ENCODE results near the gene INTS12. TPM values are rescaled to one million over a fixed set of nuclear protein-coding genes. Genes with fewer than 3 reads are reported as not detected.

The INTS12 gene
- total and polyA plus RNA-seq, 10 of the 15 experiments (the other 5 are each of a cell fraction or from before 2014, with no cell fraction given), result 24.2 to 52.4 (median 37.3) TPM

- no peak overlapping the region for H3K4me3 ChIP-seq
- in situ Hi-C loops (cut with MboI) (no loop called here), intact Hi-C loops (cut with micrococcal nuclease; ENCODE audit: unreplicated experiment) (no loop called here)
- SMC1A ChIA-PET (ENCODE audit: uncharacterized antibody, unreplicated experiment), result interaction anchor here (0.8 to 2.8 kb wide), 3 partner anchors 38 to 156 kb away, joined by 3 to 12 read pairs (median 3); no protein-coding TSS in a partner anchor
- no peaks in the 10 kb centered on the region for H3K4me1 ChIP-seq (ENCODE audit: control insufficient read depth, insufficient read depth, low read length)
- no peak overlapping the region for H3K27ac ChIP-seq (ENCODE audit: control insufficient read depth, insufficient read depth)
- H3K27me3 ChIP-seq (replicated peaks in 1 of 2; ENCODE audit: control insufficient read depth in 2 of 2, insufficient read depth in 2 of 2, low read length in 1 of 2), result no peaks in the 10 kb centered on the region
- TF ChIP-seq WRNIP1 (IDR thresholded peaks at IDR 0.05; ENCODE audit: borderline replicate concordance, low read depth, low read length), result no peak
- no peak for TF ChIP-seq HDAC2 (IDR thresholded peaks at IDR 0.05)
- no peak for TF ChIP-seq POU2F2 (IDR thresholded peaks at IDR 0.05; ENCODE audit: borderline replicate concordance, low read depth, low read length)
- no peak for TF ChIP-seq ATF2 (IDR thresholded peaks at IDR 0.05; ENCODE audit: low read length)
- TF ChIP-seq CEBPZ (IDR thresholded peaks at IDR 0.05; ENCODE audit: low read depth, low read length), result no peak
- TF ChIP-seq STAT1 (conservative IDR thresholded peaks at IDR 0.05), result no peak
- TF ChIP-seq ZNF274 (IDR thresholded peaks at IDR 0.05; ENCODE audit: insufficient read depth, insufficient read length), result no peak
- no peak for TF ChIP-seq CEBPB (IDR thresholded peaks at IDR 0.05; ENCODE audit: borderline replicate concordance in 1 of 2, low read depth in 2 of 2, low read length in 2 of 2)
- no peak for TF ChIP-seq ZNF384 (IDR thresholded peaks at IDR 0.05; ENCODE audit: borderline replicate concordance, low read depth, low read length)
- no peak for TF ChIP-seq SREBF2 (IDR thresholded peaks at IDR 0.05; ENCODE audit: low read length)
- ATAC-seq, result no peak
- H3K9ac ChIP-seq (ENCODE audit: control insufficient read depth, insufficient read depth, low read length), result no peak overlapping the region
- FAIRE-seq, result no peak
- 81% methylated on average over 2 of the region's 2 CpGs for WGBS (ENCODE audit: insufficient coverage, insufficient replicate concordance, low lambda C conversion rate, missing lambda C conversion rate)
- no TSS peak for BruUV-seq (replicated peaks)
- no peak for DNase-seq (ENCODE audit: low read depth, low spot score)
- no peaks in the 10 kb centered on the region for H3K9me3 ChIP-seq (replicated peaks; ENCODE audit: control insufficient read depth, insufficient read depth, low read length)
- H3K36me3 ChIP-seq (ENCODE audit: control insufficient read depth in 2 of 2, insufficient read depth in 2 of 2, low read length in 1 of 2), result no peaks in the 10 kb centered on the region
- no peaks in the 10 kb centered on the region for H4K20me1 ChIP-seq (ENCODE audit: control insufficient read depth, insufficient read depth)
- RAD21 ChIA-PET (ENCODE audit: unreplicated experiment), result no interaction called here
- CTCF ChIA-PET, result interaction anchor here (0.9 to 1.2 kb wide), 3 partner anchors 11 to 173 kb away, joined by 3 to 4 read pairs (median 3); no protein-coding TSS in a partner anchor
- no peaks in the 10 kb centered on the region for H3K79me2 ChIP-seq (ENCODE audit: control insufficient read depth, insufficient read depth, low read length)
- H2AFZ ChIP-seq (ENCODE audit: control insufficient read depth, low read depth, low read length), result no peak overlapping the region
- POLR2A ChIA-PET, result no interaction called here
- no peak overlapping the region for H3K4me2 ChIP-seq (ENCODE audit: control insufficient read depth, insufficient read depth)
Measured at GRCh38 chr4:105671301-105671700, 37.2 kb downstream of the INTS12 start.
